ENCODE measurements around the gene EXOC4.

EXOC4 gene

DNA sequence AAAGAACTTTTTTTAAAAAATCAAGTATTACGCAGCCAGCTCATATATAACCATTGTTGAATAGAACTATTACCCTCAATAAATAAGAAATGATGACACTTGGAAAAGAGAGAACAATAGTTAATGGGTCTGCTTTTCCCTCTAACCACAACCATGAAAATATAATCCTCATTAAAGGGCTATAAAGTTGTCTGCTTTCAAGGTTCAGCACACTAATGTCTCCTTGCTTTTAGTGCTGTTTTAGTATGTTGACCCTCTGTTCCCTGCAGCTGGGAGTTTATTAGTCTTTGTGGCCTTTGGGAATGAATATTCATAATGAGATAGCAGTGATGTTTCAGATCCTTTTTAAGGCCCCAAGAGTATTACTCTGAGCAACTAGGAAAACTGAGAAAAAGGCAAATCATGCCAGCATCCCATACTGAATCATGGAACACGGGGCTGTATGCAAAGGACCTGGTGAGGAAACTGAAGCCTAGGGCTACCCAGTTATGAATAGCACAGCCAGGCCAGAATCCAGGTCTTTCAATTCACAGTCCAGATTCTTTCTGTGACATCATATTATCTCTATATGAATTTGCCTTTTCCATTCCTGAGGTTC is 542.3 kb downstream of the EXOC4 start:
- no peak overlapping the region for H3K4me3 ChIP-seq (ENCODE audit: low read depth, low read length)
- TF ChIP-seq CTCF (IDR thresholded peaks at IDR 0.05; ENCODE audit: low read depth, low read length, missing control alignments): no peak
- no peak for DNase-seq (ENCODE audit: low read depth)

DNA sequence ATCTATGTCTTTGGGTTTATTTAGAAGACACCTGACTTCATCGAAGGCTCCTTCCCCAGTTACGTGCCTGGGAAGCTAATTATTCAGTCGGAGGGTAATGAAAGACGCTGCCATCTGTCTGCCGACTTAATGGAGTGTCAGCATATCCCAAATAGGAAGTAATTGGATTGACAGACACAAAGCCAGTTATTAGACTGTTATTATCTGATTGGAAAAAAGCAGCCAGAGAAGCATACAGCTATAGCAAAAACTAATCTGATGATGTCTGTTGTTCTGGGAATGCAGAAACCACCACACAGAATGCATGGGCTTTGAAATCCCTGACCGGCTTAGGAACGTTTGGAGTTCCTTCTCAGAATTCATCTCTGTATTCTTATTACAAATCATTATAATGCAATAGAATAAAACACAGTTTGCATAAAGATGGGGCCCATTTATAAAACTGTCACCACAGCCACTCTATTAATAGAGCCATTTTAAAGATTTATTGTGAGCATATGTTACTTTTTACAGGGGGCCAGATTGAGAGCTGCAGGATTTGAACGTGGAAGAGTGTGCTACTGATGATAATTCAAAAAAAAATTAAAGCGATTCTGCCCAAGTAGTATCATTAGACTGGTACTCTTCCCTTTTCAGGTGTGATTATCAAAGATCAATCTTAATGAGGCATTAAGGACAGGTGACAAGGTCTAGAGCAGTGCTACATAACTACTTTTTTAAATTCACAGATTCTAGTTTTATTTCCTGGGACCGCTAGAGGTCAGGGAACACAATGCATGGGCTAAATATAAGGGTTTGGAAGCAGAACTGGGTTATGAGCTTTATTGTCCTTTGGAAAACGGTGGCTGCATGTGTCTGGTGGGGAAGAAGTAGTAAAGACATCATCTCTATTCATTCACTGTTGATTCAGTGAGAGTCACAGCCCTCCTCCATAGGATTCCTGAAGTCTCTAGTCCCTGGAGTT is 544.2 kb downstream of the EXOC4 start:
- no peak overlapping the region for H3K4me3 ChIP-seq (ENCODE audit: low read depth, low read length)
- no peak for DNase-seq (ENCODE audit: low read depth)
- TF ChIP-seq CTCF (IDR thresholded peaks at IDR 0.05; ENCODE audit: low read depth, low read length, missing control alignments): no peak

DNA sequence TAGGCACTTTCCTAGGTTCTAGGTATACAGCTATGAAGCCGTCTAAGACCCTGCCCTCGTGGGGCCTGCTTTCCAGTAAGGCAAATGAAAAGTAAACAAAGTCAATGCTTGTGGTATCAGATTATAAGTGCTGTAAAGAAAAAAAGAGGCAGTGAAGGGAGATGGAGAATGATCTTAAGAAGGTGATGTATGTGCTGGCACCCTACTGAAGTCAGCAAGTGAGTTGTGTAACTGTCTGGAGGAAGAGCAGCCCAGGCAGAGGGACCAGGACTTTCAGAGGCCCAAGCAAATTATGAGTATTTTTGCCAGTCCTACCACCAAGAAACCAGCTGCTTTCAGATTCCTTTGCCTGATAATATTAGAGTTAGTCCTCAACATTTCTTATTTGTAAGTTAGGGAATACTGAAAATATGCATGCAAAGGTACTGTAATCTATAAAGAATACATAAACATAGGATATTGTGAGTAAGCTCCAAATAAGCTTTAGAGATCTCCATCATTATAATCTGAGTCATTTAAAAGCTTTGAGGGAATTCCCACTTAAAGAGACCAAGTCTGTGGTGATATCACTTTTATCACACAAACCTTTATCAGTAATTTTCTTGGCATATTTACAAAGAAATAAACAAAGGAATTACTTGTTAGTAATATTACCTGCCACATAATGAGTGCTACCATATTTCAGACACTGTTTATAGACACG is 545.1 kb downstream of the EXOC4 start:
- no peak overlapping the region for H3K4me3 ChIP-seq (ENCODE audit: low read depth, low read length)
- DNase-seq (ENCODE audit: low read depth): no peak
- TF ChIP-seq CTCF (IDR thresholded peaks at IDR 0.05; ENCODE audit: low read depth, low read length, missing control alignments): no peak

DNA sequence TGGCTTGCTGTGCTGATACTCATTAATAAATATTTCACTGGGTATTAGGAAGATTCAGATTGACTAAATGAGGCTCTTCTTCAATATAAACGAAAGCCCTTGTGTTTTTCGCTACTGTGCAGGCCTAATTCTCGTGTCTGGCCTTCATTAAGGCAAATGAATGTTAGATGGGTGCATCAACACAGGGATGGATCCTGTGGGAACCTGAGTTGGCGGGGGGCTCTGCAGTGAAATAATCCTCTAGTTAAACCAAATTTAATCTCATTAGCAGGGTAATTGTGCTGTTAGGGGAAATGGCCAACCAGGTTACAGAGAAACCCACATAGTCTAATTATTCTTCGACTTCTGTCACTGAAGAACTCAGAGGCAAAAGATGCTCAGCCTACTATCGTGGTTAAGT is 548.5 kb downstream of the EXOC4 start:
- DNase-seq (ENCODE audit: low read depth): no peak
- TF ChIP-seq CTCF (IDR thresholded peaks at IDR 0.05; ENCODE audit: low read depth, low read length, missing control alignments): no peak

DNA sequence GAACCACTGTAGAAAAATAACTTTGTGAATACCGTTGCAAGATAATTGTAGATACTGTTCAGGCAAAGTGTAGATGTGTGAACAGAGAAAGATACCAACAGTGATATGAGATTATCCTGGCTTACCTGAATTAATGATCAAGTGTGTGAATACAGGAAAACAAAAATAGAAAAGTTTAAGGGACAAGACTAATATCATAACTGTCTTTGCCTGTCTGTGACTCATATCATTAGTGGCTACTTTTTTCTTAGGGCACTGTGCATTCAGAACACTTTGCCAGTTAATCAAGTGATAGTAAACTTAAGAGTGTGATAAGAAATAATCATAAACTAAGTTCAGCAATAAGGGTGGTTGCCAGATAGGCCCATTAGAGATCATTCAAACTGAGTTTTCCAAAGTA is 551.2 kb downstream of the EXOC4 start:
- H3K4me3 ChIP-seq (ENCODE audit: low read depth, low read length): no peak overlapping the region
- DNase-seq (ENCODE audit: low read depth): no peak
- TF ChIP-seq CTCF (IDR thresholded peaks at IDR 0.05; ENCODE audit: low read depth, low read length, missing control alignments): no peak

More for the DNA sequence above, 548.5 kb downstream of the EXOC4 start:
- no peak overlapping the region for H3K4me3 ChIP-seq (ENCODE audit: low read depth, low read length)

DNA sequence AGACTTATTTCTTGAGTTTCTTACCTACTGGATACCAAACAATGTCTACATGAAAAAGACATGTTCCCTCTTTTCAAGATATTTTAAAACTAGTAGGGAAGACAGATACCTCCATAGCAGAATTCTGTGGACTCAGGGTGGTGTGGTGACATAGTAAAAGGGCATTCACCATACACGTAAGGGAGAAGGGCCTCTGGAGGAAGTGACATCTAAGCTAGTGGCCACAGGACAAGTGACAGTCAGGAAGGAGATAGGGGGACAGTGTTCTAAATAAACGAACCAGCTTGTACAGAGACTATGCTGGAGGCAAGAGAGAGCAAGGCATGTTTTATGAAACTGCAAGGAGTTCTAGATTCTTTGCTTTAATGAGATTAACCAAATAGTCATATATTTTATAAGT is 552.5 kb downstream of the EXOC4 start:
- no peak for TF ChIP-seq CTCF (IDR thresholded peaks at IDR 0.05; ENCODE audit: low read depth, low read length, missing control alignments)
- DNase-seq (ENCODE audit: low read depth): no peak
- no peak overlapping the region for H3K4me3 ChIP-seq (ENCODE audit: low read depth, low read length)

Measured in GM12864 (cell line).